K562 (cell line): ENCODE results near the gene RNF13. TPM values are rescaled to one million over a fixed set of nuclear protein-coding genes. Genes with fewer than 3 reads are reported as not detected.

Source experiments
- ATAC-seq: fragments of 200-7000 bp; cut with Tn5 transposase; 3 replicates; pipeline ENCODE4 v1.9.1; 2020; ENCODE audit warnings: moderate library complexity
- BruUV-seq: library from RNA; stranded (reverse); fragments of 400-500 nt; replicated peaks from 2 replicates; lab custom pipeline; 2021; lab: Mats Ljungman, UMichigan
- CTCF ChIA-PET: fragments of 300-600 bp; formaldehyde crosslinking; extraction: SDS; loops from one replicate; lab custom pipeline; 2021; ENCODE audit warnings: low intra/inter-chr PET ratio; lab: Yijun Ruan, JAX
- POLR2A ChIA-PET: fragments of 300-600, 350-650 bp; sonication (Branson Sonifier 250); formaldehyde crosslinking; extraction: SDS; loops from one replicate; lab custom pipeline; 2021; ENCODE audit warnings: antibody characterized with exemption, inconsistent platforms; lab: Yijun Ruan, JAX
- DNase-seq, 4 experiments: peaks; one replicate each; pipeline versions ENCODE4 v3.0.0 to v3.0.0-alpha.2; 2011 to 2018; ENCODE audit warnings: low spot score in 3 of 4, mixed read lengths in 3 of 4; ENCODE audit errors: extremely low read depth in 1 of 4
- FAIRE-seq: peaks from 2 replicates; lab custom pipeline; 2011; peaks lifted over from hg19 to GRCh38; lab: Jason Lieb, UNC
- H2AFZ ChIP-seq: 2 replicates; pipeline ENCODE4 v1.6.0; 2011; ENCODE audit warnings: low read depth, low read length, control low read depth, inconsistent platforms
- H3K27ac ChIP-seq: fragments of 200-600 bp; 3 replicates; pipeline ENCODE4 v1.8.0; 2011; ENCODE audit warnings: low read depth, mild to moderate bottlenecking, control low read depth, inconsistent platforms, low read length, moderate library complexity, mixed read lengths; ENCODE audit errors: extremely low read depth
- H3K27me3 ChIP-seq, 2 experiments: fragments of 300-600 bp in 1 of 2; 2 replicates in 1 of 2; 3 replicates in 1 of 2; pipeline versions ENCODE4 v1.6.0 to v1.8.0; 2011; ENCODE audit warnings: inconsistent platforms in 2 of 2, low read length in 2 of 2, mild to moderate bottlenecking in 1 of 2, mixed read lengths in 1 of 2, moderate library complexity in 1 of 2; ENCODE audit not compliant: control insufficient read depth in 2 of 2, insufficient read depth in 2 of 2
- H3K36me3 ChIP-seq: fragments of 300-600 bp; 3 replicates; pipeline ENCODE4 v1.8.0; 2011; ENCODE audit warnings: mild to moderate bottlenecking, low read length, inconsistent platforms; ENCODE audit not compliant: control insufficient read depth, insufficient read depth
- H3K4me1 ChIP-seq, 2 experiments: fragments of 200-600 bp in 1 of 2; replicated peaks in 1 of 2; 2 replicates in 1 of 2; 3 replicates in 1 of 2; pipeline versions ENCODE4 v1.5.1 to v1.8.0; 2011; ENCODE audit warnings: inconsistent platforms in 2 of 2, low read length in 2 of 2, mild to moderate bottlenecking in 1 of 2, mixed read lengths in 1 of 2, moderate library complexity in 1 of 2; ENCODE audit not compliant: control insufficient read depth in 2 of 2, insufficient read depth in 2 of 2
- H3K4me2 ChIP-seq: 2 replicates; pipeline ENCODE4 v1.6.1; 2011; ENCODE audit warnings: low read length, control low read depth, inconsistent platforms, mixed read lengths; ENCODE audit not compliant: insufficient read depth
- H3K4me3 ChIP-seq: fragments of 200-600 bp; sonication (generic), shearing (Covaris generic); 2 replicates; pipeline ENCODE4 v1.5.1; 2016; ENCODE audit warnings: control low read depth, inconsistent platforms
- H3K79me2 ChIP-seq: fragments of 200-600 bp; 3 replicates; pipeline ENCODE4 v1.8.0; 2011; ENCODE audit warnings: low read length, inconsistent platforms; ENCODE audit not compliant: control insufficient read depth, insufficient read depth
- H3K9ac ChIP-seq, 2 experiments: 2 replicates each; pipeline versions ENCODE4 v1.6.0 to v1.6.1; 2011; ENCODE audit warnings: low read depth in 2 of 2, low read length in 2 of 2, control low read depth in 1 of 2, inconsistent platforms in 1 of 2, mild to moderate bottlenecking in 1 of 2, mixed read lengths in 1 of 2; ENCODE audit not compliant: insufficient read depth in 1 of 2
- H3K9me1 ChIP-seq: one replicate; pipeline ENCODE4 v1.6.0; 2011; ENCODE audit warnings: inconsistent platforms, mild to moderate bottlenecking, low read length, moderate library complexity; ENCODE audit not compliant: control insufficient read depth, insufficient read depth
- H3K9me3 ChIP-seq: replicated peaks from 2 replicates; pipeline ENCODE4 v1.5.1; 2011; ENCODE audit warnings: low read depth, low read length, inconsistent platforms; ENCODE audit not compliant: control insufficient read depth, insufficient read depth
- H4K20me1 ChIP-seq: replicated peaks from 2 replicates; pipeline ENCODE4 v1.6.1; 2011; ENCODE audit warnings: low read length, inconsistent platforms, mixed read lengths; ENCODE audit not compliant: control insufficient read depth, insufficient read depth
- HNRNPH1 ChIP-seq: fragments of 200-400 bp; formaldehyde crosslinking; optimal IDR thresholded peaks from 2 replicates; pipeline ENCODE3; 2017; ENCODE audit warnings: low read depth, mild to moderate bottlenecking, low read length, moderate library complexity
- HNRNPK ChIP-seq: fragments of 200-400 bp; formaldehyde crosslinking; IDR thresholded peaks from one replicate; pipeline ENCODE4 v1.6.1; 2018; ENCODE audit warnings: mild to moderate bottlenecking, low read depth, low read length; ENCODE audit not compliant: poor library complexity, severe bottlenecking
- NFYB ChIP-seq: IDR thresholded peaks from 2 replicates; pipeline ENCODE4 v1.6.1; 2011; ENCODE audit warnings: mild to moderate bottlenecking, moderate library complexity; ENCODE audit not compliant: insufficient read length; ENCODE audit errors: extremely low read depth
- RBFOX2 ChIP-seq: fragments of 200-400 bp; formaldehyde crosslinking; IDR thresholded peaks from 2 replicates; pipeline ENCODE4 v1.6.1; 2017; ENCODE audit warnings: low read depth, mild to moderate bottlenecking, low read length, moderate library complexity
- SRSF1 ChIP-seq: fragments of 200-400 bp; formaldehyde crosslinking; IDR thresholded peaks from 2 replicates; pipeline ENCODE4 v1.6.1; 2017; ENCODE audit warnings: mild to moderate bottlenecking, low read depth, low read length, moderate library complexity
- SRSF9 ChIP-seq: fragments of 200-400 bp; formaldehyde crosslinking; IDR thresholded peaks from 2 replicates; pipeline ENCODE4 v1.6.1; 2017; ENCODE audit warnings: low read depth, low read length, borderline replicate concordance
- TAF15 ChIP-seq: fragments of 200-400 bp; formaldehyde crosslinking; IDR thresholded peaks from 2 replicates; pipeline ENCODE4 v1.6.1; 2017; ENCODE audit warnings: mild to moderate bottlenecking, low read depth, low read length, moderate library complexity
- ZNF41 ChIP-seq: fragments of 250-450 bp; sonication (Bioruptor Pico); conservative IDR thresholded peaks from 2 replicates; pipeline ENCODE4 v1.4.0; 2020; ENCODE audit warnings: mild to moderate bottlenecking
- ZNF785 ChIP-seq: fragments of 250-450 bp; sonication (Bioruptor Pico); IDR thresholded peaks from 2 replicates; pipeline ENCODE4 v1.4.0; 2020; ENCODE audit warnings: mild to moderate bottlenecking
- WGBS: fragments of 100-300 bp; shearing (Covaris generic); methylation state at CpG from one replicate; pipeline ENCODE4 v1.1.6; 2016; ENCODE audit warnings: low coverage, mixed read lengths; ENCODE audit not compliant: insufficient coverage; ENCODE audit errors: missing lambda C conversion rate; 5-methylcytosine and 5-hydroxymethylcytosine counted together
- in situ Hi-C: fragments of 300-500 bp; cut with MboI; formaldehyde crosslinking; loops from 4 replicates; pipeline ENCODE4 v1.15.0; 2018; ENCODE audit warnings: inconsistent platforms, mixed read lengths
- intact Hi-C: fragments of 100-400 bp; cut with micrococcal nuclease; formaldehyde crosslinking; loops from 2 replicates; pipeline ENCODE4 v1.14.2; 2022
- polyA plus RNA-seq, 8 experiments: library from polyadenylated mRNA; depleted of rRNA in 4 of 8; stranded (reverse) in 5 of 8; unstranded in 3 of 8; fragments of >200 nt; fragmentation: Nextera tagmentation in 2 of 8; fragmentation: Illumina TruSeq in 1 of 8; extraction: Ambion mirVana in 2 of 8; extraction: Trizol in 1 of 8; gene quantifications; 2 replicates each; pipeline versions ENCODE4 v1.2.1 to v1.2.3, GENCODE V29; 2011 to 2014; ENCODE audit warnings: inconsistent platforms in 1 of 8, missing spikeins in 1 of 8
- total RNA-seq, 7 experiments: library from RNA; depleted of rRNA in 6 of 7; stranded (reverse); fragments of >200 nt in 6 of 7; fragmentation: Illumina TruSeq in 2 of 7; extraction: Trizol in 2 of 7; gene quantifications; 2 replicates each; pipeline versions ENCODE4 v1.2.1 to v1.2.3, GENCODE V29; 2011 to 2021; ENCODE audit warnings: low replicate concordance in 1 of 7

RNF13 gene
- total and polyA plus RNA-seq, 9 of the 15 experiments (the other 6 are each of a cell fraction or from before 2014, with no cell fraction given), result 12.7 to 35.8 (median 18.9) TPM

GRCh38 chr3:149969940-149970715 is 157.1 kb downstream of the RNF13 start:
- Histone ChIP-seq H3K9me1 (no peaks in the 10 kb centered on the region), H2AFZ (peak overlapping the region; percentile 66; the same call in 1 of the 2 replicates), H3K9ac (peak overlapping the region in 1 of 2 experiments; percentile 77; a peak in 1 of 4 replicates), H3K4me3 (peak overlapping the region; percentile 45), H3K4me2 (peak overlapping the region; percentile 59; the same call in 1 of the 2 replicates), H3K4me1 (peaks cover 0 to 18% of the 10 kb centered on the region in 2 experiments; a peak in 3 of 5 replicates), H3K36me3 (no peaks in the 10 kb centered on the region), H3K79me2 (no peaks in the 10 kb centered on the region), H3K27me3 (peaks cover 6 to 13% of the 10 kb centered on the region in 2 experiments; a peak in 3 of 5 replicates), H4K20me1 (no peaks in the 10 kb centered on the region), H3K27ac (no peak overlapping the region), H3K9me3 (no peaks in the 10 kb centered on the region)
- ATAC-seq, result no peak
- 83% methylated on average over 14 of the region's 73 CpGs for WGBS
- ChIA-PET POLR2A (interaction anchor here (0.7 kb wide), 1 partner anchor 177 kb away, joined by 3 read pairs; no protein-coding TSS in a partner anchor), CTCF (interaction anchor here (0.7 kb wide), 1 partner anchor 334 kb away, joined by 3 read pairs; no protein-coding TSS in a partner anchor)
- DNase-seq, result peak in 2 of 4 experiments; percentile 9 to 14
- FAIRE-seq, result no peak
- TF ChIP-seq SRSF9, result no peak
- no peak for TF ChIP-seq ZNF41 (CRISPR knock-in tag)
- no peak for TF ChIP-seq NFYB
- peak; percentile 34 for TF ChIP-seq HNRNPH1
- TF ChIP-seq SRSF1, result peak; percentile 95; the same call in 1 of the 2 replicates
- no peak for TF ChIP-seq RBFOX2
- no peak for TF ChIP-seq ZNF785
- TF ChIP-seq TAF15, result peak; percentile 97; the same call in 1 of the 2 replicates
- peak; percentile 98 for TF ChIP-seq HNRNPK
- in situ Hi-C loops, result loop anchor here (10.0 to 25.0 kb wide), 2 partner anchors 245 to 542 kb away; no protein-coding TSS in a partner anchor
- no TSS peak for BruUV-seq
- intact Hi-C loops, result no loop called here
